ENCODE measurements around the gene SCG3.

GRCh38 chr15:51720201-51720995 is 39.1 kb downstream of the SCG3 start:
- no peak for TF ChIP-seq CTCF (IDR thresholded peaks at IDR 0.05)
- no peak for TF ChIP-seq EP300 (IDR thresholded peaks at IDR 0.05)
- TF ChIP-seq POLR2A (IDR thresholded peaks at IDR 0.05) = no peak
- TF ChIP-seq POLR2AphosphoS5 (IDR thresholded peaks at IDR 0.05) = no peak
